DLD1 (cell line): ENCODE measurements around the gene RNF135.
"Not testable (repeated sequence)": the region's sequence is repeated elsewhere in the genome, so short reads cannot be mapped to it uniquely, and the experiment has no call there.

ENCODE experiments used
- in situ Hi-C: cut with HindIII; loops from 2 replicates; pipeline ENCODE4 v1.10.0; 2017; ENCODE audit warnings: low sequenced_read_pairs

The RNF135 gene

DNA sequence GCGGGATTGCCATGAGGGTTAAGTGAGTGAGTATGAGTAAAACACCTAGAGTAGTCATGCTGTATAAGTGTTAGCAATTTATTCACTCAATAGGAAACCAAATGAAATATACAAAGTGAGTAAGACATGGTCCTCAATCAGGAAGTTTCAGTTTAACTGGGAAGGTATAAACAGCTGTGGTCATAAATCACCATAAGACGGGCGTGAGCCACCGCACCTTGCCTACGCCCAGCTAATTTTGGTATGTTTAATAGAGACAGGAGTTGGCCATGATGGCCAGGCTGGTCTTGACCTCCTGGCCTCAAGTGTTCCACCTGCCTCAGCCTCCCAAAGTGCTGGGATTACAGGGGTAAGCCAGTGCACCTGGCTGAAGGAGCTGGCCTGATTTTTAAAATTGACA, 27.0 kb downstream of the RNF135 start:
- in situ Hi-C loops = no loop called here

DNA sequence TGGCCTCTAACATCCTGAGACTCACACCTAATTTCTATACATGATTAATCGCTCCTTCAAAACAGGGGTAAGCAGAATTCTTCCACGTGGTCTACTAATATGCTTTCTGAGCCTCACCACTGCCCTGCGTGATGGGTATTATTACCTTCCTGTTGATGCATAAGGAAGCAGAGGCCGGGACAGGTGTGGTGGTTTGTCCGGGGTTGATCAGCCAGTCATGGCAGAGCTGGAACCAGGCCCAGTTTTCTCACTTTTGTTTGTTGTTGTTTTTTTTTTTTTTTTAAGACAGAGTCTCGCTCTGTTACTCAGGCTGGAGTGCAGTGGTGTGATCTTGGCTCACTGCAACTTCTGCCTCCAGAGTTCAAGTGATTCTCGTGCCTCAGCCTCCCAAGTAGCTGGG, 31.2 kb downstream of the RNF135 start:
- in situ Hi-C loops = no loop called here

DNA sequence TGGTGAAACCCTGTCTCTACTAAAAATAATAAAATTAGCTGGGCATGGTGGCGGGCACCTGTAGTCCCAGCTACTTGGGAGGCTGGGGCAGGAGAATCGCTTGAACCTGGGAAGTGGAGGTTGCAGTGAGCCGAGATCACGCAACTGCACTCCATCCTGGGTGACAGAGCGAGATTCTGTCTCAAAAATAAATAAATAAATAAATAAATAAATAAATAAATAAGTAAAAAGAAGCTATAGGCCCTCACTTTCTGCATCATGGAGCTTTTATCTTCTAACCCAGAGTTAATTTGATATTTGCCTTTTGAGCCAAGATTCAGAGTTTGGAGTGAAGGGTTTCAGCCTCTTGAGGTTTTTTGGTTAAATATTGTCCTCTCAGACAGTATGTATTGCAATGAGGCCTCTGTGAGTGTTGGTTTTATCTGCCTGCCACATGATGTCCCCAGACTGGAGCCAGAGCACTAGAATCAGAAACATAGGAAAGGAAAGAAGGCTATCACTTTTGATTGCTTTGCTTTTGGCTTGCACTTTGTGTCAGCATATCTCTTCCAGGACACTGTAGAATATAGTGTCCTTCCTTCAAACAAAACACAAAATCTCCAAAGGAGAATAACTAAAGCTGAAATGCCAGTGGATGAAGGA, 32.5 kb downstream of the RNF135 start:
- in situ Hi-C loops = no loop called here

DNA sequence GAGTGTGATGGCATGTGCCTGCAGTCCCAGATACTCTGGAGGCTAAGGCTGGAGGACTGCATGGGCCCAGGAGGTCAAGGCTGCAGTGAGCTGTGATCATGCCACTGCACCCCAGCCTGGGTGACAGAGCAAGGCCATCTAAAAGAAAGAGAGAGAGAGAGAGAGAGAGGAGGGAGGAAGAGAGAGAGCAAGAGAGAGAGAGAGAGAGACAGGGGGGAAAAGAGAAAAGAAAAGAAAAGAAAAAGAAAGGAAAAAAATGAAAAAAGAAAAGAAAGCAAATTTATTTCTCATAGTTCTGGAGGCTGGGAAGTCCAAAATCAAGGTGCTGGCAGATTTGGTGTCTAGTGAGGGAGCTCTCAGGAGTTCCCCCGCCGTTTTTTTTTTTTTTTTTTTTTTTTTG, 33.3 kb downstream of the RNF135 start:
- in situ Hi-C loops = no loop called here

DNA sequence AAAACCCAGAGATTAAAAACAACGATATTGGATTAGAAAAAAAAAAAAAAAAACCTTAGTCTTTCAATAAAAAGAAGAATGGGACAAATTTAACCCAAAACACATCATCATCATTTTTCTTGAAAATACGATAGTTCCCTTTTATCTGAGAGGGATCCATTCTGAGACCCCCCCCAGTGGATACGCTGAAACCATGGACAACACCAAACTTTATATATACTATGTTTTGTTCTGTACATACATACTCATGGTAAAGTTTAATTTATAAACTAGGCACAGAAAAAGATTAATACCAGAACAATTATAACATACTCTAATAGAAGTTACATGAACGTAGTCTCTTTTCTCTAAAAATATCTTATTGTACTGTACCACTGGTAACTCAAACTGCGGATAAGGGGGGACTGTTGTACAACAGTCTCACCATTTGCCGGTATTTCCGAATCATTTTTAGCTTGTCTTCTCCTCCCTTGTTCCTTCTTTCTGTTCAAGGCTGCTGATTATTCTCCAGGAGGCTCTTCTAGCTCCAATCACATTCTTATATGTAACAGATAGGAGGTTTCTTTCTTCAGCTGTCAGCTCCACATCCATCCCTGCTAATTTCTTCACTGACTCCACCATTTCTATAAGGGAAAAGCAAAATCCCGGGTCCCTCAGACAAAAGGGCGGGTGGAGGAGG, 37.0 kb downstream of the RNF135 start:
- in situ Hi-C loops = no loop called here

DNA sequence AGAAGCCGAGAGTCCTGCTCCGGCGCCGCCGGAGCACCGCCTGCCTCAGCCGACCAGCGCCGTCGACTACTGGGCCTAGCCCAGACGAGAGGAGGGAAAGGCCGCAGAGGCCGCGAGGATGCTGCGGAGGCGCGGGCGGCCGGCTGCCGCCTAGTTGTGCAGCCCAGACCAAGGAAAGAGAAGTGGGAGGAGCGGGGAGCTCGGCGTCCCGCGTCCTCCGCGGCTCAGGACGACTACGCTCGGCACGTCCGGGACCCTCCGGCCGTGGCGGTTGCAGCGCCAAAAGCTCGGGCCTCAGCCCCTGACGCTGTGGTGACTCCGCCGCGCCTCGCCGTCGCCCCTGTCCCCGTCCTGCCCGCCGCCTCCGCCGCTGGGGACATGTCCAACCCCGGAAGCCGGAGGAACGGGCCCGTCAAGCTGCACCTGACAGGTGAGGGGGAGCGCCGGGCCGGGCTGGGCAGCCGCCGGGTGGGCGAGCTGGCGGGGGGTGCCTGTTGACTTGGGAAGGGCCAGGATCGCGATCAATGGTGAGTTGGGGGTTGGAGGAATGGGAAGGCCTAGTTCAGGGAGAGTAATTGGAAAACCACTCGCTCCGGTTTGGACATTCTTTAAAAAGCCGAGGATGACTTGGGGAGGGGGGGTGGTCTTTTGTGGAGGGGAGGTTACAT, 37.7 kb downstream of the RNF135 start:
- in situ Hi-C loops = no loop called here

DNA sequence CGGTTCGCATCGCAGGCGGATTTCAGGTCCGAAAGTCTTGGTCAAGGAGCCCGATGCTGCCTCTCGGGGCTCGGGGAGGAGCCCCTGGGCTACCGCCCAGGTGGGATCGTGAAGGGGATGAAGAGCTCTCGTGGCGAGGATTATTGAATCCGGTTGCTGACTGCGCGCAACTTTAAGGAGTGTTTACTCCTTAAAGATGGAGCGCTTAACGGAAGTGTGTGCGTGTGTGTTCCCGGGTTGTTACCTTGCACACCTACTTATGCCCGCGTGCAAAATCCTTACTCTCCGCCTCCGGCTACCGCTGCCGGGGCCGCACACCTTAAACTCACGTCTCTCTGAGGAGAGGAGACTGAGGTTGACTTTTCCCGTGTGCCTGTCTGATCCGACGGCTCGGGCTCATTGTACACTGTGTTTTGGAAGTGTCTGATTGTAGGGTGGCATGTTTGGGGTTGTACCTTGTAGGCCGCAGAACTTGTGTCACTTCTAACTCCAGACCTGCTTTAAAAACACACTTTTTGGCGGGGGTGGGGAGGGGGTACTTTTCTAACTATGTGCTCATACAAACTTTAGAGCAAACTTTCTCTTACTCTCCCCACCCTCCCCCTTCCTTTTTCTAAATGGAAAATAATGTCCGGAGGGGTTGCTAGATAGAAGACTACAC, 38.3 kb downstream of the RNF135 start:
- in situ Hi-C loops = not testable (repeated sequence)

DNA sequence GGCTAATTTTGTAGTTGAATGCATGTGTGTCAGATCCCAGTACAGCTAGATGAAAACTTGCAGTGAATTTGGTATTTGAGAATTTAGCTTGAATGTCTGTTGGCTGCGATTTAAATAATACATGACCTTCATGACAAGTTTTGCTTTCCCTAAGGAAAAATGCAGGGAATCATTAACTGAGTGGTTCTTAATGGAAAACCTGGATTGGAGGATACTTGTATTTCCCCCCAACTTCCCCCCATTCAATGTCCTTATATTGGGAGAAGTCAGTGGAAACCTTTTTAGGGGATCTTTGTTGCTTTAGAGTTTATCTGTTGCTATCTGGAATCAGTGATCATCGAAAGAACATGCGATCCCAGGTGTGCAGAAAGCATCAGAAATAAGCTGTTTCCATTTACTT, 39.2 kb downstream of the RNF135 start:
- in situ Hi-C loops = not testable (repeated sequence)

DNA sequence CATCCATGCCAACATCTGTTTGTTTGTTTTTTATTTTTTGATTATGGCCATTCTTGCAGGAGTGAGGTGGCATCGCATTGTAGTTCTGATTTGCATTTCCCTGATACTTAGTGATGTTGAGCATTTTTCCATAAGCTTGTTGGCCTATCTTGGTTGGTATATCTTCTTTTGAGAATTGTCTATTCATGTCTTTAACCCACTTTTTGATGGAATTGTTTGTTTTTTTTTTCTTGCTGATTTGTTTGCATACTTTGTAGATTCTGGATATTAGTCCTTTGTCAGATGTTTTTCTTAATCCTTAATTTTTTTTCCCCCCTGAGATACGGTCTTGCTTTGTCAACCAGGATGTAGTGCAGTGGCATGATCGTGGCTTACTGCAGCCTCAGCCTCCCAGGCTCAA, 43.0 kb downstream of the RNF135 start:
- in situ Hi-C loops = no loop called here

DNA sequence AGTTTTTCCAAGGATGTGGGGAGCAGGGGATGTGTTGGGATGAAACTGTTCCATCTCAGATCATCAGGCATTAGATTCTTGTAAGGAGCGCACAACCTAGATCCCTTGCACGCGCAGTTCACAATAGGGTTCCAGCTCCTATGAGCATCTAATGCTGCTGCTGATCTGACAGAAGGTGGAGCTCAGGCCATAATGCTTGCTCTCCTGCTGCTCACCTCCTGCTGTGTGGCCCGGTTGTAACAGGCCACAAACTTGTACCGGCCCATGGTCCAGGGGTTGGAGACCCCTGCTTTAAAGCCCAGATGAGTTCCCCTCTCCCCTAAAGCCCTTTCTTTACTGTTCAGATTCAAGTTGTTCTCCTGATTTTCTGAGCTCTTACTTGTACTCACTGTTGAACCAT, 44.8 kb downstream of the RNF135 start:
- in situ Hi-C loops = no loop called here

DNA sequence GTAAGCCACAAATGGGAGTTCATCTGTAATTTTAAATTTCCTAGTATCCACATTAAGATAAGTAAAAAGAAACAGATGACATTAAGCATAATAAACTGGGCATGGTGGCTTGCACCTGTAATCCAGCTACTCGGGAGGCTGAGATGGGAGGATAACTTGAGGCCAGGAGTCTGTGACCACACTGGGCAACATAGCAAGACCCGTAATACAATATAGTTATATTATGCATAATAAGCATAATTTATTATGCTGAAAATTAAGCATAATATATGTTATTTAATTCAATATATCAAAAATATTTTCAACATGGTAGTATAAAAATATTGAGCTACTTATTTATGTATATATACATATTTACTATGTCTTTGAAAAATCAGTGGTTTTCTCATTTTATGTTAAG, 48.2 kb downstream of the RNF135 start:
- in situ Hi-C loops = no loop called here

DNA sequence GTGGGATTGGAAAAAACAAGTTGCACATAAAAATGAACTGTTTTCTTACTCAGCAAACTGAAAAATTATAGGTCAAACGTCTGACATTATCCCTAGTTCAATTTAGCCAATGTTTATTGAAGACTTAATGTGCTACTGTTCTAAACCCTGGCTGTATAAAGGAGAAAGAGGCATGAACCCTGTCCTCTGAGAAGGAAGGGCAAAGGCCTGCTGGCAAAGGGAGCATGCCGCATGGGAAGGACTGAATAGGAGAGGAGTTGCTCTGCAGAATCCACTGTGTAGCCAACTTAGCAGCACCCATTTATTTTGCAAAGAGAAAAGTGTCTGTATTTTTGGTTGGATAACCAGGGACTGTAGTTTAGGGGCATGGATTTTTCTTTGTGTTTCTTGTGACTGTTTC, 52.3 kb downstream of the RNF135 start:
- in situ Hi-C loops = not testable (repeated sequence)

DNA sequence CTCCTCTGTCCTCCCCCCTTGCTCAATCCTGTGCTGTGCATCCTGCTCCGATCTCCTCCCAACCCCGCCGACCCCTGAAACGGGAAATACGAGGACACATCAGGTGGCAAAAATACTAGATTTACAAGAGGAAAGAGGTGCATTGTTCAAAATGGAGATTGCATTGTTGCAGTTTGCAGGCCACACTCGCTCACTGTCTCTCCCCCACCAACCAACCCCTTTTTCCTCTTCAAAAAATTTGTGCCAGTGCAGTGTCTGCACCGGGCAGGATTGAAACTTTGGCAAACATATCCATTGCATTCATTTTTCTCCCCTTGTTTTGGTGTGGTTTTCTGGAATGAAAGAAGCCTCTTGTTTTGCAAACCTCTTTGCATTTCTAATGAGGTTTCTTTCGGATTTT, 61.0 kb downstream of the RNF135 start:
- in situ Hi-C loops = no loop called here

DNA sequence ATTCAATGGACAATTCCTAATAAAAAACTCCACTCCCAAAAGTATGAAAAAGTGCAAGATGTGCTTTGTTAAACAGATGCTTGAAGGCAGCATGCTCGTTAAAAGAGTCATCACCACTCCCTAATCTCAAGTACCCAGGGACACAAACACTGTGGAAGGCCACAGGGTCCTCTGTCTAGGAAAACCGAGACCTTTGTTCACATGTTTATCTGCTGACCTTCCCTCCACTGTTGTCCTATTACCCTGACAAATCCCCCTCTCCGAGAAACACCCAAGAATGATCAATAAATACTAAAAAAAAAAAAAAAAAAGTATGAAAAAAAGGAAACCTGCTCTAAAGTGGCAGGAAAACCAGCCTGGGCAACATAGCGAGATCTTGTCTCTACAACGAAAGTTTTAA, 64.8 kb downstream of the RNF135 start:
- in situ Hi-C loops = not testable (repeated sequence)

DNA sequence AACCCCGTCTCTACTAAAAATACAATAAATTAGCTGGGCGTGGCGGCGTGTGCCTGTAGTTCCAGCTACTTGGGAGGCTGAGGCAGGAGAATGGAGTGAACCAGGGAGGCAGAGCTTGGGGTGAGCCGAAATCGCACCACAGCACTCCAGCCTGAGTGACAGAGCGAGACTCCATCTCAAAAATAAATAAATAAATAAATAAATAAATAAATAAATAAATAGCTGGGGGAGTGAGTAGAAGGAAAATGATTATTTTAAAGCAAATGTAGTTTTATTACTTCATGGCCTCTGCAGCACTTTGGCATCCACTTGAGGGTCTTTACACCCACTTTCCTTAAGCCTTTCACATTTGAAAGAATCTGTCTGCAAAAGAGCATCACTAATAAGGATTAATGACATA, 70.0 kb downstream of the RNF135 start:
- in situ Hi-C loops = not testable (repeated sequence)

DNA sequence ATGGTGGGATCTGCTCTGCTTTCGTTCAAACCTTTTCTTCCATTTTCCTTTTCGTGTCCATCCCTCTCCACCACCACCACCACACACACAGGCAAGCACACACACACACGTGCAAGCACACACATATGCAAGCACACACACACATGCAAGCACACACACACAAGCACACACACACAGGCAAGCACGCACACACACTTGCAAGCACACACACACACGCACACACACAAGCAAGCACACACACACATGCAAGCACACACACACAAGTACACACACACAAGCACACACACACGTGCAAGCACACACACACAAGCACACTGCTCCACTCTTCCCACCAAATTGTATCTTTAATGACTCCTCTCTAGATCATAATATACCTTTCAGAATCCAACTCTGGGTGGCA, 71.5 kb downstream of the RNF135 start:
- in situ Hi-C loops = not testable (repeated sequence)

DNA sequence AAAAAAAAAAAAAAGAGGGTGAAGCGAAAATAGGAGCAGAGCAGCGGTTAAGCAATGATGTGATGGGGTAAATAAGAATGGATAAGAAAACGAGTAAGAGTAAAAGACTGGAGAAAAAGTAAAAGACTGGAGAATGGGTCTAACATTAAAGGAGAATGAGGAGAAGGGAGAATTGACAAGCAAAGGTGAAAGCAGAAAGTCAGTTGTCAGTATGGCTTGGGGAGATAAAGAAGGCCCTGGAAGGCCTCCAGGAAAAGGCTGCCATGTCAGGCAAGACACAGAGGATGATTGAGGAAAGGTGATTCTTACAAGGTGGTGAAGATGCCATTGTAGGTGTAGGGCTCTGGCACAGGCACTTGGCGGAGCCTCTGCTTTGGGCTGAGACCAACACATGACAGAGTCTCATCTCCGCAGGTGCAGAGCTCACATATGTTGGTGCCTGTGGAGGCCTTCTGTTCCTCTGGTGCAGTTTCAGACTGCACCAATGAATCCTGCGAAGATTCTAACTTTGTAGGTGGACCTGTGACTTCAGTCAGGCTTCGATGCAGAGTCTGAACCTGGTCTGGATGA, 76.1 kb downstream of the RNF135 start:
- in situ Hi-C loops = not testable (repeated sequence)

DNA sequence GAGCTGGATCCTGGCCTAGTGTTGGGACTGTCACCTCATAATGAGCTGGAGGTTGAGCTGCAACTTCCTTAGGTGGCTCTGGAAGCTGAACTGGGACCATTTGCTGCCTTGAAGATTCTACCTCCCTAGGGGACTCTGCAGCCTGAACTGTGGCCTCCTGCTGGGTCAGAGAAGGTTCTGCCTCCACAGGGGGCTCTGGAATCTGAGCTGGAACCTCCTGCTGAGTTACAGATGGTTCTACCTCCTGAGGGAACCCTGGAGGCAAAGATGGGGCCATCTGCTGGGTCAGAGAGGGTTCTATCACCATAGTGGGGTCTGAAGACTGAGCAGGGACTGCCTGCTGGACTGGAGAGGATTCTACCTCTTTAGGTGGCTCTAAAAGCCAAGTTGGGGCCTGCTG, 77.3 kb downstream of the RNF135 start:
- in situ Hi-C loops = no loop called here

DNA sequence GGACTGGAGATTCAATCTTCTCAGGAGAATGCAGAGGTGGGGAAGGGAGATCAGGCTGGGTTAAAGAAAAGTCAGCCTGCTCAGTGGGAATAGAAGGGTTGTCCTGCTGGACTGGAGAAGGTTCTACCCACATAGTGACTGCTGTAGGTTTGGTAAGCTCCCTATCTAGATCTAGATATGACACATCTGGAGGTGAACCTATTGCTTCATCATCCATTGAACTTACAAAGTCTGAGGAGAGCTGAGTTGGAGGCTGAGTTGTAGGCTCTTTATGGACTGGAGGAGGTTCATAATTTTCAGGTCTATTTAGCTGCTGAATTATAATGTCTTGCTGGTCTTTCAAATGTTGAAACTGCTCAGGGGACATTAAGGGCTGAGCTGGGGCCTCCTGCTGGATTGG, 77.9 kb downstream of the RNF135 start:
- in situ Hi-C loops = no loop called here
